Breast epithelium (tissue), 3 donors: Measurements from ENCODE around the gene EN2.

Experiments
- POLR2A ChIP-seq: fragments of 450-650 bp; IDR thresholded peaks from one replicate; pipeline ENCODE4 v1.6.1; 2016; ENCODE audit warnings: antibody characterized with exemption, mild to moderate bottlenecking, moderate library complexity
- TF ChIP-seq, protein P1 (sequence below), 3 donors: fragments of 450-650 bp; IDR thresholded peaks; one replicate each; pipeline ENCODE4 v1.5.1; 2016 to 2017; ENCODE audit warnings: antibody characterized with exemption in 3 of 3, mild to moderate bottlenecking in 3 of 3, moderate library complexity in 3 of 3

DNA sequence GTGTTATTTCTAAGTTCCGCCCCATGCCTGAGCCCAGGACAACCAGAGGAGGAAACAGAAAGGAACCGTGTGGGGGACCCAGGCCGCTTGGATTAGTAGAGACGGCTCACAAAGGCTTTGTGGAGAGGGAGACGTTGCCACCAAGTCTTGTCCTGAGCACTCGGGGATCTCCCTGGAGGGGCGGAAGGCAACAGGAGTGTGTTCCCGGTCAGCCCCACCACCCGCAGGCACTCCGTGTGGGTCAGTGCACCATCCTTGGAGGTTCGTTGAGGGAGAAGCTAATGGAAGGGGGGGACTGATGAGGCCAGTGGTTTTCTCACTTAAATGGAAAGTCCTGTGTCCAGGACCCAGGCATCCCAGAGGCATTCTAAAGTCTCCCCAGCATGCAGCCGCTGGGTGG is 26.7 kb upstream of the EN2 start:
- no peak for TF ChIP-seq POLR2A
- TF ChIP-seq, protein P1, sequence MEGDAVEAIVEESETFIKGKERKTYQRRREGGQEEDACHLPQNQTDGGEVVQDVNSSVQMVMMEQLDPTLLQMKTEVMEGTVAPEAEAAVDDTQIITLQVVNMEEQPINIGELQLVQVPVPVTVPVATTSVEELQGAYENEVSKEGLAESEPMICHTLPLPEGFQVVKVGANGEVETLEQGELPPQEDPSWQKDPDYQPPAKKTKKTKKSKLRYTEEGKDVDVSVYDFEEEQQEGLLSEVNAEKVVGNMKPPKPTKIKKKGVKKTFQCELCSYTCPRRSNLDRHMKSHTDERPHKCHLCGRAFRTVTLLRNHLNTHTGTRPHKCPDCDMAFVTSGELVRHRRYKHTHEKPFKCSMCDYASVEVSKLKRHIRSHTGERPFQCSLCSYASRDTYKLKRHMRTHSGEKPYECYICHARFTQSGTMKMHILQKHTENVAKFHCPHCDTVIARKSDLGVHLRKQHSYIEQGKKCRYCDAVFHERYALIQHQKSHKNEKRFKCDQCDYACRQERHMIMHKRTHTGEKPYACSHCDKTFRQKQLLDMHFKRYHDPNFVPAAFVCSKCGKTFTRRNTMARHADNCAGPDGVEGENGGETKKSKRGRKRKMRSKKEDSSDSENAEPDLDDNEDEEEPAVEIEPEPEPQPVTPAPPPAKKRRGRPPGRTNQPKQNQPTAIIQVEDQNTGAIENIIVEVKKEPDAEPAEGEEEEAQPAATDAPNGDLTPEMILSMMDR (IDR thresholded peaks at IDR 0.05): no peak
